HEK293 (cell line): Measurements from ENCODE around the gene CELF4.

ENCODE experiments used
- CTCF ChIA-PET: fragments of 350-600 bp; formaldehyde crosslinking; extraction: SDS; loops from one replicate; lab custom pipeline; 2021; ENCODE audit warnings: antibody characterized with exemption; lab: Yijun Ruan, JAX
- POLR2A ChIA-PET: fragments of 300-600 bp; formaldehyde crosslinking; extraction: SDS; loops from one replicate; lab custom pipeline; 2020; ENCODE audit warnings: antibody characterized with exemption, inconsistent platforms; lab: Yijun Ruan, JAX
- H3K27ac ChIP-seq: fragments of 200-500 bp; sonication (Bioruptor generic); 2 replicates; pipeline ENCODE4 v1.5.1; 2014; ENCODE audit warnings: low read depth, low read length, control low read depth, inconsistent platforms; ENCODE audit errors: extremely low read depth
- H3K36me3 ChIP-seq, 2 experiments: fragments of 200-500 bp in 1 of 2; sonication (Bioruptor generic) in 1 of 2; 1 replicate in 1 of 2; 2 replicates in 1 of 2; pipeline ENCODE4 v1.5.1; 2014 to 2017; ENCODE audit warnings: inconsistent platforms in 2 of 2, low read length in 2 of 2; ENCODE audit not compliant: control insufficient read depth in 2 of 2, insufficient read depth in 1 of 2
- H3K4me1 ChIP-seq: fragments of 200-500 bp; sonication (Bioruptor generic); 2 replicates; pipeline ENCODE4 v1.5.1; 2014; ENCODE audit warnings: mild to moderate bottlenecking, low read length, inconsistent platforms; ENCODE audit not compliant: control insufficient read depth, insufficient read depth
- H3K4me3 ChIP-seq: 2 replicates; pipeline ENCODE4 v1.5.1; 2011; ENCODE audit warnings: low read depth, mild to moderate bottlenecking, control low read depth, low read length, moderate library complexity
- H3K9me3 ChIP-seq: fragments of 200-500 bp; sonication (Bioruptor generic); 2 replicates; pipeline ENCODE4 v1.5.1; 2014; ENCODE audit warnings: low read depth, low read length, inconsistent platforms; ENCODE audit not compliant: control insufficient read depth, insufficient read depth
- BCL11A ChIP-seq: fragments of 450-650 bp; formaldehyde crosslinking; IDR thresholded peaks from 2 replicates; pipeline ENCODE4 v1.5.1; 2016; ENCODE audit warnings: low read depth, missing biosample characterization, missing genetic modification characterization
- EGR2 ChIP-seq: fragments of 450-650 bp; formaldehyde crosslinking; IDR thresholded peaks from 2 replicates; pipeline ENCODE4 v1.5.1; 2016; ENCODE audit warnings: low read depth, missing biosample characterization, missing genetic modification characterization
- MEIS1 ChIP-seq: sonication (generic); formaldehyde crosslinking; IDR thresholded peaks from 2 replicates; pipeline ENCODE4 v1.8.1; 2022; ENCODE audit warnings: missing genetic modification reagents, mild to moderate bottlenecking, borderline replicate concordance
- PRDM4 ChIP-seq: fragments of 450-650 bp; formaldehyde crosslinking; IDR thresholded peaks from 2 replicates; pipeline ENCODE4 v1.5.1; 2017; ENCODE audit warnings: missing biosample characterization, missing genetic modification characterization
- REPIN1 ChIP-seq: fragments of 450-650 bp; formaldehyde crosslinking; IDR thresholded peaks from 2 replicates; pipeline ENCODE4 v1.5.1; 2017; ENCODE audit warnings: missing biosample characterization, missing genetic modification characterization, low read depth
- SCRT1 ChIP-seq: fragments of 450-650 bp; formaldehyde crosslinking; IDR thresholded peaks from 2 replicates; pipeline ENCODE4 v1.5.1; 2016; ENCODE audit warnings: missing biosample characterization, missing genetic modification characterization, borderline replicate concordance
- SETDB1 ChIP-seq: IDR thresholded peaks from one replicate; pipeline ENCODE4 v1.6.1; 2017; ENCODE audit warnings: mild to moderate bottlenecking, low read length, moderate library complexity, mixed read lengths; ENCODE audit not compliant: insufficient read length
- TCF7L2 ChIP-seq: IDR thresholded peaks from 2 replicates; pipeline ENCODE4 v1.6.1; 2011; ENCODE audit warnings: low read depth, mild to moderate bottlenecking, inconsistent platforms, low read length, moderate library complexity, borderline replicate concordance
- ZBTB44 ChIP-seq: fragments of 450-650 bp; IDR thresholded peaks from 2 replicates; pipeline ENCODE4 v1.5.1; 2018; ENCODE audit warnings: missing biosample characterization, mild to moderate bottlenecking, missing genetic modification characterization
- ZFHX2 ChIP-seq: fragments of 450-650 bp; formaldehyde crosslinking; conservative IDR thresholded peaks from 2 replicates; pipeline ENCODE4 v1.5.1; 2016; ENCODE audit warnings: missing biosample characterization, missing genetic modification characterization
- ZNF112 ChIP-seq: fragments of 450-650 bp; formaldehyde crosslinking; IDR thresholded peaks from 2 replicates; pipeline ENCODE4 v1.5.0; 2017; ENCODE audit warnings: missing biosample characterization, missing genetic modification characterization
- ZNF175 ChIP-seq: fragments of 450-650 bp; formaldehyde crosslinking; IDR thresholded peaks from 2 replicates; pipeline ENCODE4 v1.5.1; 2016; ENCODE audit warnings: missing biosample characterization, missing genetic modification characterization
- ZNF202 ChIP-seq: fragments of 450-650 bp; formaldehyde crosslinking; IDR thresholded peaks from 2 replicates; pipeline ENCODE4 v1.5.1; 2016; ENCODE audit warnings: missing biosample characterization, missing genetic modification characterization, borderline replicate concordance
- ZNF37A ChIP-seq: fragments of 450-650 bp; IDR thresholded peaks from 2 replicates; pipeline ENCODE4 v1.5.1; 2018; ENCODE audit warnings: missing biosample characterization, missing genetic modification characterization
- ZNF394 ChIP-seq: fragments of 450-650 bp; formaldehyde crosslinking; IDR thresholded peaks from 2 replicates; pipeline ENCODE4 v1.5.1; 2016; ENCODE audit warnings: missing biosample characterization, missing genetic modification characterization, mild to moderate bottlenecking, moderate library complexity, borderline replicate concordance
- ZNF423 ChIP-seq: fragments of 450-650 bp; formaldehyde crosslinking; IDR thresholded peaks from 2 replicates; pipeline ENCODE4 v1.5.1; 2016; ENCODE audit warnings: missing biosample characterization, missing genetic modification characterization
- ZNF473 ChIP-seq: fragments of 450-650 bp; formaldehyde crosslinking; IDR thresholded peaks from 2 replicates; pipeline ENCODE4 v1.5.1; 2017; ENCODE audit warnings: missing biosample characterization, missing genetic modification characterization
- ZNF513 ChIP-seq: fragments of 450-650 bp; IDR thresholded peaks from 2 replicates; pipeline ENCODE4 v1.5.1; 2018; ENCODE audit warnings: missing biosample characterization, missing genetic modification characterization
- ZNF529 ChIP-seq: fragments of 450-650 bp; formaldehyde crosslinking; IDR thresholded peaks from 2 replicates; pipeline ENCODE4 v1.5.1; 2017; ENCODE audit warnings: missing genetic modification characterization, missing biosample characterization; ENCODE audit not compliant: insufficient replicate concordance
- ZNF549 ChIP-seq: fragments of 450-650 bp; IDR thresholded peaks from 2 replicates; pipeline ENCODE4 v1.5.1; 2018; ENCODE audit warnings: missing biosample characterization, missing genetic modification characterization, mild to moderate bottlenecking, inconsistent platforms, moderate library complexity
- ZNF585B ChIP-seq: fragments of 450-650 bp; formaldehyde crosslinking; IDR thresholded peaks from 2 replicates; pipeline ENCODE4 v1.5.1; 2016; ENCODE audit warnings: missing biosample characterization, missing genetic modification characterization
- ZNF701 ChIP-seq: fragments of 450-650 bp; formaldehyde crosslinking; IDR thresholded peaks from 2 replicates; pipeline ENCODE4 v1.5.1; 2016; ENCODE audit warnings: missing biosample characterization, missing genetic modification characterization
- ZNF704 ChIP-seq: fragments of 450-650 bp; formaldehyde crosslinking; IDR thresholded peaks from 2 replicates; pipeline ENCODE4 v1.5.1; 2016; ENCODE audit warnings: missing biosample characterization, missing genetic modification characterization
- ZNF76 ChIP-seq: fragments of 450-650 bp; formaldehyde crosslinking; IDR thresholded peaks from 2 replicates; pipeline ENCODE4; 2016; ENCODE audit warnings: low read depth, missing biosample characterization, missing genetic modification characterization, borderline replicate concordance
- ZNF830 ChIP-seq: fragments of 450-650 bp; IDR thresholded peaks from 2 replicates; pipeline ENCODE4 v1.5.0; 2018; ENCODE audit warnings: missing biosample characterization, missing genetic modification characterization, low read depth, mild to moderate bottlenecking, moderate library complexity

CELF4 gene

GRCh38 chr18:37534627-37535026, 31.0 kb downstream of the CELF4 start:
- CTCF ChIA-PET, result interaction anchor here (0.6 to 1.1 kb wide), 3 partner anchors 47 to 143 kb away, joined by 3 read pairs; no protein-coding TSS in a partner anchor
- no peak overlapping the region for H3K27ac ChIP-seq
- POLR2A ChIA-PET, result no interaction called here

GRCh38 chr18:37533647-37534584, 31.7 kb downstream of the CELF4 start:
- Histone ChIP-seq H3K4me3 (no peak overlapping the region), H3K27ac (no peak overlapping the region), H3K4me1 (no peaks in the 10 kb centered on the region)
- TF ChIP-seq ZNF701 (tag by site-specific recombination), result no peak
- no peak for TF ChIP-seq ZNF394 (tag by site-specific recombination)
- TF ChIP-seq SCRT1, result no peak
- no peak for TF ChIP-seq ZNF549
- no peak for TF ChIP-seq ZNF513 (tag by site-specific recombination)
- no peak for TF ChIP-seq EGR2
- TF ChIP-seq ZNF423 (tag by site-specific recombination), result no peak
- no peak for TF ChIP-seq ZNF529 (tag by site-specific recombination)
- no peak for TF ChIP-seq ZNF704 (tag by site-specific recombination)
- no peak for TF ChIP-seq ZNF76
- TF ChIP-seq ZNF585B (tag by site-specific recombination), result no peak
- TF ChIP-seq ZNF37A, result no peak
- TF ChIP-seq PRDM4 (tag by site-specific recombination), result no peak
- no peak for TF ChIP-seq REPIN1 (tag by site-specific recombination)
- TF ChIP-seq ZNF202 (tag by site-specific recombination), result no peak
- no peak for TF ChIP-seq SETDB1
- TF ChIP-seq, all 188 proteins: peak for 0
- Histone ChIP-seq H3K9me3 (no peaks in the 10 kb centered on the region), H3K36me3 (no peaks in the 10 kb centered on the region)
- CTCF ChIA-PET, result interaction anchor here (0.6 to 1.4 kb wide), 3 partner anchors 46 to 191 kb away, joined by 3 to 6 read pairs (median 3); no protein-coding TSS in a partner anchor
- POLR2A ChIA-PET, result no interaction called here

More at GRCh38 chr18:37534627-37535026, 31.0 kb downstream of the CELF4 start:
- Histone ChIP-seq H3K9me3 (no peaks in the 10 kb centered on the region), H3K4me3 (no peak overlapping the region), H3K36me3 (no peaks in the 10 kb centered on the region), H3K4me1 (no peaks in the 10 kb centered on the region)
- TF ChIP-seq MEIS1 (CRISPR knock-in tag), result no peak
- TF ChIP-seq ZNF830 (tag by site-specific recombination), result no peak
- no peak for TF ChIP-seq ZBTB44 (tag by site-specific recombination)
- TF ChIP-seq ZNF473 (tag by site-specific recombination), result no peak
- no peak for TF ChIP-seq ZFHX2 (tag by site-specific recombination)
- TF ChIP-seq TCF7L2, result no peak
- no peak for TF ChIP-seq ZNF112 (tag by site-specific recombination)
- TF ChIP-seq BCL11A (tag by site-specific recombination), result no peak
- TF ChIP-seq ZNF513 (tag by site-specific recombination), result no peak
- TF ChIP-seq ZNF175 (tag by site-specific recombination), result no peak
